ENCODE data around the gene TJP1.
A peak's percentile ranks its signal among the peaks of the same experiment; 100 is the strongest.
"Not testable (repeated sequence)": the region's sequence is repeated elsewhere in the genome, so short reads cannot be mapped to it uniquely, and the experiment has no call there.

Gene TJP1

DNA sequence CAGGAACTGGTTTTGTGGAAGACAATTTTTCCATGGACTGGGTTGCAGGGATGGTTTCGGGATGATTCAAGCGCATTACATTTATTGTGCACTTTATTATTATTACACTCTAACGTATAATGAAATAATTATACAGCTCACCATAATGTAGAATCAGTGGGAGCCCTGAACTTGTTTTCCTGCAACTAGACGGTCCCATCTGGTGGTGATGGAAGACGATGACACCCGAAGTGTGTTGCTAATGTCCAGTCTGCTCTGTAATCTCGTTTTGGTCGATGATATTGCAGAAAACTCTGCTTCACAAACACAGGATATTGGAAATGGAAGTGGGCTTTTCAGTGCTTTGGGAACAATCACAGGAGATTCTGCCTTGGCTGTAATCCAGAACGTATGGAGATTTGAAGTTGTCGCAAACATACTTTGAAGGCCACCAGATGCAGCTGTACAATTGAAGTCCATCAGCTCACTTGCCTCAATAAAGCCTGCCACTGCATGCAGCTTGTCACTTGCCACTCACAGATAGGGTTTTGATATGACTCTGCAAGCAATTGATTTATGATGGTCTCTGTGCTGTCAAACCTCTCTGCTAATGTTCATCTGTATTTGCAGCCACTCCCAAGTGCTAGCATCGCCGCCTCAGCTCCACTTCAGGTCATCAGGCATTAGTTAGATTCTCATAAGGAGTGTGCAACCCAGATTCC, 141.7 kb downstream of the TJP1 start:
- no peak for DNase-seq

- no peak for DNase-seq
Observed at GRCh38 chr15:29678504-29679034, 143.7 kb downstream of the TJP1 start.

DNA sequence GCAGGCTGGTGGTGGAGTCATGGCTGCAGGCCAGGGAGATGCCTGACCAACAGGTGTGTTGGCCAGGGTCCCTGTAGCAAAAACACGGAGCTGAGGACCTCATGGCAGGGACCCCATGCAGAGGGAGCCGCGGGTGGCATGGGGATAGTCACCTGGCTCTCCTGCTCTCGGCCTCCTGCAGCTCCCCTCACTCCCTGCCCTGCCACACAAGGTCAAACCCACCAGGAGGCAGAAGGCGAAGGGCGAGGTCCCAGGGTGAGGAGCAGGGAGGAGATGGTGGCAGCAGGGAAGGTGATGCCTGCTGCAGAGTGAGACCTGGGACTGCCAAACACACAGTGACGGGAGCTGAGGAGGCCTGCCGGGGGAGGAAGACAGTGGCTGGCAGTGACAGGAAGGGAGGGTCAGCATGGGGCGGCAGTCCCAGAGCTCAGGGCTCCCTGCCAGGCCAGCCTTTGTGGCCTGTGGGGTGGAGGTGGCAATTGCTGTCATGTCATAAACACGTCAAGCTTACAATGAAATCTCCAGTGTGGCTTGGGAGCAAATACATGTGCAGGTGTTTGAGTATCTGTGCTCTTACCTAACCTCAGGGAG, 144.3 kb downstream of the TJP1 start:
- no peak for DNase-seq

DNA sequence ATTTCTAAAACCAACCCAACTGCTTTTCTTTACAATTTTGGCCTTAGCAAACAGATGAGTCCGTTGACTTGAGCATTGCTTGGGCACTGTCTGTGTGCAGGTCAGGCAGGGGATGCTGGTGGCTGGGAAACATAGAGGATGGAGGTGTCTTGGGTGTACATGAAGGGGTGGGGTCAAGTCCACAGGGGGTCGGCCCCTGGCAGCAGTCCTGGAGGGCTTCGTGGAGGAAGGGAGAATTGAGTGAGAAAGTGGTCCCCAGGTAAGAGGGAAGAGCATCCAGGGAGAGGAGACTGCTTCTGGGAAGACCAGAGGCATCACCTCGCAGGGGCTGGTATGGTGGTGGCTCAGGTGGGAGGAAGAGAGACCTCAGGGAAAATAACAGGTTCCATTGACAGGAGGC, 144.8 kb downstream of the TJP1 start:
- no peak for DNase-seq

GRCh38 chr15:29676961-29677402, 145.3 kb downstream of the TJP1 start:
- DNase-seq = peak; percentile 32

DNA sequence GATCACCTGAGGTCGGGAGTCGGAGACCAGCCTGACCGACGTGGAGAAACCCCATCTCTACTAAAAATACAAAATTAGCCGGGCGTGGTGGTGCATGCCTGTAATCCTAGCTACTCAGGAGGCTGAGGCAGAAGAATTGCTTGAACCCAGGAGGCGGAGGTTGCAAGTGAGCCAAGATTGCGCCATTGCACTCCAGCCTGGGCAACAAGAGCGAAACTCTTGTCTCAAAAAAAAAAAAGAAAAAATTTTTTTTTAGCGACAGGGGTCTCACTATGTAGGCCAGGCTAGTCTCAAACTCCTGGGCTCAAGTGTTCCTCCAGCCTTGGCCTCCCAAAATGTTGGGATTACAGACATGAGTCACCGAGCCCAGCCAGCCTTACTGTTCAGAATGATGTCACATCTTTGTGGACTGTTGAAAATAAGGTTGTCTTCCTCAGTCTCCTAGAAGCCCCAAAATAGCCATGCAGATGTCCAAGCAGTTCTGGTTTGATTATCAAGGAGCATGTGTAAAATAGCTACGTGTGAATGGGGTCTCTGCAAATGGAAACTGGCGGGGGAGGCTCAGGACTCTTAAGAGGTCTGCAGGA, 145.8 kb downstream of the TJP1 start:
- peak; percentile 63 for DNase-seq

DNA sequence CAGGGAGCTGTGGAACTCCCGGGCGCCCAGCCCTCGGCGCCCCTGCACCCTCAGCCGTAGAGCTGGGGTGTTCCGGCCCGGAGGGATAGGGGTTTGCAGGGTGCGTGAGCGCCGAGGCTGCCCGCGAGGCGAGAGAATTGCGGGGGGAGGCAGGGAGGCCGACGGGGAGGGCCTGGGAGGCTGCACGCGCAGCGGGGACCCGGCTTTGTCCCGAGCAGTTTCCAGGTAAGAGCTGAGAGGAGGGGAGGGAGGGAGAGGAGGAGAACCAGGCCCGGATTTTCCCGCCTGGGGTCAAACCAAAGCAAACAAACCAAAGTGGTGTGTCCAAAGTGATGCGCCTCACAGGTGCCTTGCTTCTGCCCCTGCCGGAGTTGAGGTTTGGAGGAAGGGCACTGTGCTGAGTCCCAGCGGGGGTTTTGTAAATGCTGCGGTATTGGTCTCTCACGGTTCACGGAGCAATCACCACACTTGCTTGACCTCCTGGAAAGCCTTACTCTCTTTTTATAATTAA, 146.4 kb downstream of the TJP1 start:
- DNase-seq = no peak

GRCh38 chr15:29674661-29675533, 147.4 kb downstream of the TJP1 start:
- peak; percentile 72 for DNase-seq

DNA sequence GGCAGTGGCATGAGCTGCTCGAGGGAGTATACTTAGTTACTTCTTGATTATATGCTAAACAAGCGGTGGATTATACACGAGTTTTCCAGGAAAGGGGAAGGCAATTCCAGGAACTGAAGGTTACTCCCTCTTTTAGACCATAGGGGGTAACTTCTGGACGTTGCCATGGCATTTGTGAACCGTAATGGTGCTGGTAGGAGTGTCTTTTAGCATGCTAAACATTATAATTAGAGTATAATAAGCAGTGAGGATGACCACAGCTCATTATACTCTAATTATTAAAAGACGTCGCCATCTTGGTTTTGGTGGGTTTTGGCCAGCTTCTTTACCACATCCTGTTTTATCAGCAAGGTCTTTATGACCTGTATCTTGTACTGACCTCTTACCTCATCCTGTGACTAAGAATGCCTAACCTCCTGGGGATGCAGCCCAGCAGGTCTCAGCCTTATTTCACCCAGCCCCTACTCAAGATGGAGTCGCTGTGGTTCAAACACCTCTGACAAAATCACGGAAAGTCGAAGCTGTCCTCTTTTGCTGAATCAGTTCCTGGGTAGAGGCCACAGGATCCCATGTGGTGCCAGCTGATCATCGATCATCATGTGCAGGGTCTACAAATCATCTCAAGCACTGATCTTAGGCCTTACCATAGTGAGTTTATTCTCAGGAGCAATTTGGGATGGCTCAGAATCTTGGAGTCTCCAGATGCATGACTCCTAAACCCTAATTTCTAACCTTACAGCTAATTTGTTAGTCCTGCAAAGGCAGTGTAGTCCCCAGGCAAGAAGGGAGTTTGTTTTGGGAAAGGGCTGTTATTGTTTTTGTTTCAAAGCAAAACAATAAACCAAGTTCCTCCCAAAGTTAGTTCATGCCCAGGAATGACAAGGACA, 149.1 kb downstream of the TJP1 start:
- no peak for DNase-seq

- no peak for DNase-seq
Observed at GRCh38 chr15:29672446-29672845, 149.8 kb downstream of the TJP1 start.

GRCh38 chr15:29672046-29672445, 150.2 kb downstream of the TJP1 start:
- DNase-seq = not testable (repeated sequence)

GRCh38 chr15:29670998-29671981, 151.0 kb downstream of the TJP1 start:
- DNase-seq = peak; percentile 90

- no peak for DNase-seq
Observed at GRCh38 chr15:29670266-29670665, 152.0 kb downstream of the TJP1 start.

DNA sequence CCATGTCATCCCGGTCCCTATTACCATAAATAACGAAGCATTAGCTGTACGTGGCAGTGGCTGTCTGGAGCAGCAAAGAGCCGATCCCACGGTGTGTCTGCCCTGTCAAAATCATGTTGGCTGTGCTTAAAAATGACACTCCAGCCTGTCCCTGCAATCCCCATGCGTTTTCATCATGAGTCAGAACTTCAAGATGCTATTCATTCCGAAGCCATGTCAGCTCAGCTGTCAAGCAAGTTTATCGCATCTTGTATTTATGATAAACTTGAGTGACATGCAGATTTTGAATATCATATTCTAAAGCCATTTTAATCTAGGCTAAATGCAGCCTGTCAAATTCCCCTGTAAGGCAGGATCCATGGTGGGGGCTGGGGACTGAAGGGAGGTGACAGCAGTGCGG, 152.4 kb downstream of the TJP1 start:
- peak; percentile 62 for DNase-seq

DNA sequence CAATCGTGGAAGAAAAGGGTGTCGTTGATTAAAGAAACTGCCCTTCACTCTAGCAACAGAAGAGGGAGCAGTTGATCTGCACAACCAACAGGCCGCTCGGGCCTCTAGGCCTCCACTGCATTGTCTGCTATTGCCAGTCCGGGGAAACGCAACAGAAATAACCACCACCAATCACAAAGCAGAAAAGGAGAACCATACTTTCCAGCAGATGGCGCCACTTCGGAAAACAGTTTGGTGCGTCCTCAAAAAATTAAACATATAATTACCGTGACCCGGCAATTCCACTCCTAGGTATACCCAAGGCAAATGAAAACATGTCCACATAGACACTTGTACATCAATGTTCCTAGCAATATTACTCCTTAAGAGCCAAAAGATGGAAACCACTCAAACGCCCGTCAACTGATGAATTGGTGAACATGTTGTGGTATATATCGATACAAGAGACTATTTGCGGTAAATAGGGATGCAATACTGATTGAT, 154.1 kb downstream of the TJP1 start:
- peak; percentile 77 for DNase-seq

DNA sequence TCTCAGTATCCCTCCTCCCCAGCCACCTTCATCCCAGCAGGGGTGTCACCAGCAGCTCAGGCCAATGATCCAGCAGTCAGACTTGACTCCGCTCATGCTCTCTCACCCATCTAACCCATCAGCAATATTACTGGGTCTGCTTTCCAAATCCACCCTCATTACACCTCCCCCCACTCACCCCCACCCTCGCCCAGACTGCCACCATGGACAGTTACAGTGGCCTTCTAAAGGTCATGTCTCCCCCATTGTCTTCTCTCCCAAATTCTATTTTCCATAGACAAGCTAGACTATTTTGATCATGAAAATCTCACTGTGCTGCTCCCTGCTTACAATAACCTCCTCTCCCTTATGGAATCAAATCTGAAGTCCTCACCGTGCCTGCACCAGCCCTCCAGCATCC, 156.0 kb downstream of the TJP1 start:
- DNase-seq = no peak

- no peak for DNase-seq
Observed at GRCh38 chr15:29665444-29666003, 156.7 kb downstream of the TJP1 start.

DNA sequence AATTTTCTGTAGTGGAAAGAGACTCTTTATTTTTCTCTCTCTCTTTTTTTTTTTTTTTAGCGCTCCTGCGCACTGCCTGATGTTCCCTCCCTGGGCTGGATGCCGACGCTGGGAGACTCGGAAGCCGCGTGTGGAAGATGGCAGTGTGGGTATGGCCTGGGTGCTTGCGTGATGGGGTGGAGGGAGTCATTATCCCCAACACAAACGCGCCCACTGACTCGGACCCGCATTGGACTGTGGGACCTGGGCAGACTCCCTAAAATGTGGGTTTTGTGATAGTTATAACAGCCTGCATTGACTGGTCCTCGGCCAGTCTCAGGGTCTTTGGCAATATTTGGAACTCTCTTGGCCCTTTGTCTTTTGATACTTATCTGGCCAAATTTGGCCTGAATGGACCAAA, 157.9 kb downstream of the TJP1 start:
- DNase-seq = no peak

DNA sequence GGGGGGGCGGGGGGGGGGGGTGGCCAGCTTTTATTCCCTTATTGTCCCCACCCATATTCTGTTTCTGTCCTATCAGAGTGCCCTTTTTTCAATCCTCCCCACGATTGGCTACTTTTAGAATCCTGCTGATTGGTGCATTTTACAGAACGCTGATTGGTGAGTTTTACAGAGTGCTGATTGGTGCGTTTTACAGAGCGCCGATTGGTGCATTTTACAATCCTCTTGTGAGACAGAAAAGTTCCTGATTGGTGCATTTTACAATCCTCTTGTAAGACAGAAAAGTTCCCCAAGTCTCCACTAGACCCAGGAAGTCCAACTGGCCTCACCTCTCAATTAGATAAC, 164.8 kb downstream of the TJP1 start:
- not testable (repeated sequence) for DNase-seq
